ENCODE measurements around the gene WNT9A.
"Not testable (repeated sequence)": the region's sequence is repeated elsewhere in the genome, so short reads cannot be mapped to it uniquely, and the experiment has no call there.

The WNT9A gene

GRCh38 chr1:227947676-227948492 is at the start of gene WNT9A:
Gene WNT9A, minus strand, starts transcription at chr1:227947932. Its CDS starts 45 bp downstream, at chr1:227947887.
- no peak for DNase-seq

- DNase-seq, result no peak
Observed at GRCh38 chr1:227996187-227996950, 48.6 kb upstream of the WNT9A start.

GRCh38 chr1:227994632-227995300 is 47.0 kb upstream of the WNT9A start:
- DNase-seq, result no peak

GRCh38 chr1:227987181-227987580 is 39.4 kb upstream of the WNT9A start:
- no peak for DNase-seq

- not testable (repeated sequence) for DNase-seq
Observed at GRCh38 chr1:227975583-227976283, 28.0 kb upstream of the WNT9A start.

- not testable (repeated sequence) for DNase-seq
Observed at GRCh38 chr1:227973724-227974288, 26.1 kb upstream of the WNT9A start.

GRCh38 chr1:227972843-227973374 is 25.2 kb upstream of the WNT9A start:
- DNase-seq, result not testable (repeated sequence)

- not testable (repeated sequence) for DNase-seq
Observed at GRCh38 chr1:227972283-227972679, 24.5 kb upstream of the WNT9A start.

GRCh38 chr1:227971643-227972282 is 24.0 kb upstream of the WNT9A start:
- DNase-seq, result not testable (repeated sequence)

- not testable (repeated sequence) for DNase-seq
Observed at GRCh38 chr1:227971216-227971615, 23.5 kb upstream of the WNT9A start.

GRCh38 chr1:227970076-227970995 is 22.6 kb upstream of the WNT9A start:
- DNase-seq, result not testable (repeated sequence)

- DNase-seq, result not testable (repeated sequence)
Observed at GRCh38 chr1:227967815-227968214, 20.1 kb upstream of the WNT9A start.

- not testable (repeated sequence) for DNase-seq
Observed at GRCh38 chr1:227966733-227967132, 19.0 kb upstream of the WNT9A start.

- no peak for DNase-seq
Observed at GRCh38 chr1:227961651-227962466, 14.1 kb upstream of the WNT9A start.

- DNase-seq, result no peak
Observed at GRCh38 chr1:227959325-227959860, 11.7 kb upstream of the WNT9A start.

GRCh38 chr1:227958617-227959324 is 11.0 kb upstream of the WNT9A start:
- no peak for DNase-seq

- no peak for DNase-seq
Observed at GRCh38 chr1:227955808-227956207, 8.1 kb upstream of the WNT9A start.

- no peak for DNase-seq
Observed at GRCh38 chr1:227954163-227954850, 6.6 kb upstream of the WNT9A start.
